A375 (cell line): ENCODE data around the gene FOXD1. TPM values are rescaled to one million over a fixed set of nuclear protein-coding genes. Genes with fewer than 3 reads are reported as not detected.

Source experiments
- total RNA-seq: library from RNA; depleted of rRNA; stranded (reverse); fragments of >200 nt; shearing (Covaris generic); gene quantifications from 2 replicates; pipeline ENCODE4 v1.2.3, GENCODE V29; 2014; rRNA removed

FOXD1 gene
- 8.5 and 16.1 TPM in 2 replicates for total RNA-seq

DNA sequence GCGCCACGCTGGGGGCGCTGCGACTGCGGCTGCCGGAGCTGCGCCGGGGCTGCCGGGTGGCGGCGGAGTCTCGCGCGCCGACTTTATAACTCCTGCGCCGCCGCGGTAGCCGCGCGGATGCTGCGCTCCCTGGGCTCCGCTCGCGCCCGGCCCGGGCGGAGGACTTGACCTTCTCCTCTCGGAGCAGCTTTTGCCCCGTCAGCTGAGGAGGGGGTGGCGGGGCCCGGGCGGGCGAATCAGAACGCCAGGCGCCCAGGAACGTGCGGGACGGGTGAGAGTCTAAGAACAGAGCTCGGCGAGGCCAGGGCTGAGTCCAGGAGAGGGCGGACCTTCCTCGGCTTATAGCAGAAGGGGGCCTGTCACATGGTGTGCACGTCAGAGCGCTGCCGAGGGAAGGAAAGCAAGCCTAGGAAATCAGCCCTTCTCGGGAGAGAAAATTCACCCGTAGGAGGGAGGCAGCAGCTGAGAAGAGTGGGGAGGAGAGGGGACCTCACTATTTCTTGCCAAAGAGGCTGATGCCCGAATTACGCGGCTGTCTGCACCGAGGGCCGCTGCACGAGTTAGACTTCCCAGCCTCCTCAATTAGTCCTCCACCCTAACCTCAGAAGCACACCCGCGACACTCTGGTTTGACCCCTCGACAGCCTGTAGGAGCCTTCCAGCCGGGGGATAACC, at the start of gene FOXD1:
Gene FOXD1 (minus strand): TSS at position 315 of the 674 bp plus-strand sequence. CDS start 415 bp downstream, outside the sequence.

Other genes starting within 250 kb of the FOXD1 start
- gene BTF3, start 49.7 kb upstream of the FOXD1 start, total RNA-seq = 708 and 759 TPM in 2 replicates
- 9.1 and 11.6 TPM in 2 replicates for gene ANKRA2, start 116.9 kb upstream of the FOXD1 start, total RNA-seq
- 43.3 and 45.3 TPM in 2 replicates for gene UTP15, start 117.0 kb upstream of the FOXD1 start, total RNA-seq
- 24.4 and 28.0 TPM in 2 replicates for gene ARHGEF28, start 177.4 kb upstream of the FOXD1 start, total RNA-seq